ENCODE measurements around the gene ZNF780B. TPM values are rescaled to one million over a fixed set of nuclear protein-coding genes. Genes with fewer than 3 reads are reported as not detected.
A peak's percentile ranks its signal among the peaks of the same experiment; 100 is the strongest.
"Not testable (repeated sequence)": the region's sequence is repeated elsewhere in the genome, so short reads cannot be mapped to it uniquely, and the experiment has no call there.

ZNF780B gene
- polyA plus RNA-seq, 10 donors, result 6.6 to 16.2 (median 10.4) TPM

DNA sequence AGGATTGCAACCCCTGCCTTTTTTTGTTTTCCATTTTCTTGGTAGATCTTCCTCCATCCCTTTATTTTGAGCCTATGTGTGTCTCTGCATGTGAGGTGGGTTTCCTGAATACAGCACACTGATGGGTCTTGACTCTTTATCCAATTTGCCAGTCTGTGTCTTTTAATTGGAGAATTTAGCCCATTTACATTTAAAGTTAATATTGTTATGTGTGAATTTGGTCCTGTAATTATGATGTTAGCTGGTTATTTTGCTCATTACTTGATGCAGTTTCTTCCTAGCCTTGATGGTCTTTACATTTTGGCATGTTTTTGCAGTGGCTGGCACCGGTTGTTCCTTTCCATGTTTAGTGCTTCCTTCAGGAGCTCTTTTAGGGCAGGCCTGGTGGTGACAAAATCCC is 14.3 kb downstream of the ZNF780B start:
- not testable (repeated sequence) for DNase-seq

DNA sequence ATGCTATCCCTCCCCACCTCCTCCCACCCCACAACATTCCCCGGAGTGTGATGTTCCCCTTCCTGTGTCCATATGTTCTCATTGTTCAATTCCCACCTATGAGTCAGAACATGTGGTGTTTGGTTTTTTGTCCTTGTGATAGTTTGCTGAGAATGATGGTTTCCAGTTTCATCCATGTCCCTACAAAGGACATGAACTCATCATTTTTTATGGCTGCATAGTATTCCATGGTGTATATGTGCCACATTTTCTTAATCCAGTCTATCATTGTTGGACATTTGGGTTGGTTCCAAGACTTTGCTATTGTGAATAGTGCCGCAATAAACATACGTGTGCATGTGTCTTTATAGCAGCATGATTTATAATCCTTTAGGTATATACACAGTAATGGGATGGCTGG is 18.0 kb downstream of the ZNF780B start:
- not testable (repeated sequence) for DNase-seq

DNA sequence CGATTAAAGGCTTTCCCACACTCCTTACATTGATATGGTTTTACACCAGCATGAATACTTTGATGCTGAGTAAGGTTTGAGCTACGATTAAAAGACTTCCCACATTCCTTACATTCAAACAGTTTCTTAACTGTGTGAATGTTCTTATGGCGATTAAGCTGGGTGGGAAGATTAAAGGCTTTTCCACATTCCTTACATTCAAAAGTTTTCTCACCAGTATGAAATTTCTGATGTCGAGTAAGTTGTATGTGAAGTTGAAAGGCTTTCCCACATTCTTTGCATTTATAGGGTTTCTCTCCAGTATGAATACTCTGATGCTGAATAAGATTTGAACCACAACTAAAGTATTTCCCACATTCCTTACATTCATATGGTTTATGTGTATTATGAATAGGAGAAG is 20.0 kb downstream of the ZNF780B start:
- DNase-seq, result no peak

DNA sequence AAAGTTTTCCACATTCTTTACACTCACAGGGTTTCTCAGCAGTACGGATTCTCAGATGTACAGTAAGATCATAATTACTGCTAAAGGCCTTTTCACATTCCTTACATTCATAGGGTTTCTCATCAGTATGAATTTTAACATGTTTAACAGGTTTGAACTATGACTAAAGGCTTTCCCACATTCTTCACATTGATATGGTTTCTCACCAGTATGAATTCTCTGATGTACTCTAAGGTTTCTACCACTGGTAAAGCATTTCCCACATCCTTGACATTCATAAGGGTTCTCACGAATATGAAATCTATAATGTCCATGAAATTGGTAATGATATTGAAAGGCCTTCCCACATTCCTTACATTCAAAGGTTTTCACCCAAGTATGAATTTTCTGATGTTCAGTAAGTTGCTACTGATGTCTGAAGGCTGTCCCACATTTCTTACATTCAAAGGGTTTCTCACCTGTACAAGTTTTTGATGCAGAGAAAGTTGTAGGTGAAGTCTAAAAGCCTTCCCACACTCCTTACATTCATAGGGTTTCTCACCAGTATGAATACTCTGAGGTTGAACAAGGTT is 22.0 kb downstream of the ZNF780B start:
- no peak for DNase-seq

DNA sequence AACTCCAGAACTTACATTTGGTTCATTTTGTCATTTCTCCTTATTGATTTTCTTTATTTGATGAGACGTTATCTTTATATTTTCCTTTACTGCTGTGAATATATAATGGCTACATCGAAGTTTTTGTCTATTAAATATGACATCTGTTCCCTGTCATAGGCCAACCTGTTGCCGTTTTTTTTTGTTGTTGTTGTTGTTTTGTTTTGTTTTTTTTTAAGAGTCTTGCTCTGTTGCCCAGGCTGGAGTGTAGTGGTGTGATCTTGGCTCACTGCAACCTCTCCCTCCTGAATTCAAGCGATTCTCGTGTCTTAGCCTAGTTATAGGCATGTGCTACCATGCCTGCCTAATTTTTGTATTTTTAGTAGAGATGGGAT is 29.4 kb downstream of the ZNF780B start:
- DNase-seq, result no peak

DNA sequence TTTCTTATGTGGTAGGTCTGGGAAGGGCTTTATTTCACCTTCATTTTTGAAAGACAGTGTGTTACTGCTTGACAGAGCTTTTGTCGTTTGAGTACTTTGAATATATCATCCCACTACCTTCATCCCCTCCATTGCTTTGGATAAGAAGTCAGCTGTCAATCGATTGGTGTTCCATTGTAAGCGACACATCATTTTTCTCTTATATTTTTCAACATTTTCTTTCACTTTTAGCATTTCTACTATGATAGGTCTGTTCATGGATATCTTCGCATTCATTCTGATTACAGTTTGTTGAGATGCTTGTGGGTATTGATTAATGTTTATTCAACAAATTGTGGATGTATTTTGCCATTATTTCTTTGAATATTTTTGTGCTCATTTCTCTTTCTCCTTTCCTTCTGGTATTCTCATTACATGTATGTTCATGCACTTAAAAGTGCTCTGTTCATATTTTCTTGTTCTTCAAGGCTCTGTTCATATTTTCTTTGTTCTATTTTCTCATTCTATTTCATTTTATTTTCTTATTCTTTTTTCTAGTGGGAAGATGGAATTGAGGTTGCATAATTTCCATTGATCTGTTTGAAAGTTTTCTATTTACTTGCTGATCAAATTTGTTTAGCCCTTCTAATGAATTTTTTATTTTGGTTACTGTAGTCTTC is 30.0 kb downstream of the ZNF780B start:
- no peak for DNase-seq

DNA sequence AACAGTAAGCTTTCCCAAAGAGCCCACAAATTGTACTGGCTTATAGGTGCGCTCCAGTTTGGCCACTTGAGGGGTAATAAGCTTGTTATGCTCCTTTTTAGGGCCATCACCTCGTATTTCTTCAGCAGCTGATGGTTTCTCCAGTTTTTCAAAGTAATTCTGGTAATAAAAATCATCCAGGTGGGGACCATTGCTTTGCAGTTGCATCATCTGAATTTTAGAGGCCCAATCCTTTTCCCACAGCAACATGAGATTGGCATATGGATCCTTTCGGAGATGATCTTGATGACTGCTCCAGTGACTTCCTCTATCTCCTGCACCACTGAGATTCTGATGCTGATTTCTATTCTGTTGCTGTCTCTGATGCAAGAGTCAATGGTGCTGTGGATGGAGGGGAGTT is 32.1 kb downstream of the ZNF780B start:
- no peak for DNase-seq

DNA sequence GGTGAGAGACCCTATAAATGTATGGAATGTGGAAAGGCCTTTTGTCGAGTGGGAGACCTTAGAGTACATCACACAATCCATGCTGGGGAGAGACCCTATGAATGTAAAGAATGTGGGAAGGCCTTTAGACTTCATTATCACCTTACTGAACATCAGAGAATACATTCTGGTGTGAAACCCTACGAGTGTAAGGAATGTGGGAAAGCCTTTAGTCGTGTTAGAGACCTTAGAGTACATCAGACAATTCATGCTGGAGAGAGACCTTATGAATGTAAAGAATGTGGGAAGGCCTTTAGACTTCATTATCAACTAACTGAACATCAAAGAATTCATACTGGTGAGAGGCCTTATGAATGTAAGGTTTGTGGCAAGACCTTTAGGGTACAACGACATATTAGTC is 42.0 kb downstream of the ZNF780B start:
- no peak for DNase-seq

DNA sequence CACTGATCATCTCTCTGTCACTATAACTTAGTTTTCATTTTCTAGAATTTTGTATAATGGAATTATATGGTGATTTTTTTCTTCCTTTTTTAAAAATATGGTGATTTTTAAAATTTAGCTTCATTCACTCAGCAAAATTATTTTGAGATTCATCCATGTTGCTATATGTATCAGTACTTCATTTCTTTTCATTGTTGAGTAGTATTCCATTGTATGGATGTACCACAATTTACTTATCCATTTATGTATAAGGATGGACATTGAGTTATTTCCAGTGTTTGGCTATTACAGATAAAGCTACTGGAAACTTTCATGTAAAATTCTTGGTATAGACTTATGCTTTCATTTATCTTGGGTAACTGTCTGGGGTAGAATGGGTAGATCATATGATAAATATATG is 46.4 kb downstream of the ZNF780B start:
- DNase-seq, result no peak

DNA sequence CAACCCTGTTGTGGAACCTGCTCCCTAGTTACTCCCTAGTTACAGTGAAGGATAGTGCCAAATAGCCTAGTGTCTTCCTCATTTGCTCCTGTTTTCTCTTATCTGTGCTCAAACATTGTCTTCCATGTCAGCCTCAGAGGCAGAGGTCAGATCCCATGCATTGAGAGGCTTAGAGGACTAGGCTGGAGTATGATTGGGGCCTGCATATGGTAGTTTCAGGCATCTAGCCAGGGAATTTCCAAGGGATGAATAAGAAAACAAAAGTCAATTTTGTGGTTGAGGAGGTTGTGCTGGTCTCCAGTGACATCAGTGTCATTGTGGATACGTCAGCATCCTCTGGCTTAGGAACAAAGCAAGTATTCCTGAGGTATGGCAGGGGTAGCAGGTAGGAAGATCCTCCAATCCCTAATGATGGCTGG is 49.7 kb downstream of the ZNF780B start:
- DNase-seq, result peak in 1 of 3 donors; percentile 44

DNA sequence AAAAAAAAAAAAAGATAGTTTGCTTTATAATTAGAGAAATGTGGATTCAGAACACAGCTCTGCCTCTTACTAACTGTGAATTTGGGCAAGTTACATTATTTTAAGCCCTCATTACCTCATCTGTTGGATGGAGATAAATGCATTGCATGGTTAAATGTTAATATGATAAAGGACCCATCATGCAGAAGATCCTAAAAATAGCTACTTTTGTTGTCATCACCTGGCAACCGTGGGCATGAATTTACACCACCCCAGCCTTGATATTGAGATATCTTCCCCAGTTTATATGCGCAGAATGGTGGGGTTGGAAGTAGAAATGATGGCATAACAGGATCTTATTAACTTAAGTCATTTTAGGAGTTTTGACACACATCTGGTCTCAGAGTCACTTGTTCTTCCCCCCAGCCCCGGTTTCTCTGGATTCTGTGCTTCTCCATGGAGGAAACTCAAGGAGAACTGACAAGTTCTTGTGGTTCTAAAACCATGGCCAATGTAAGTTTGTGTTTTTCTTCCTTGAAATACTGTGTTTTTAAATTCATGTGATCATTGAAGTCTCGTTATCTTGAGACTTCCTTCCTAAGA is 50.2 kb downstream of the ZNF780B start:
- DNase-seq, result no peak

DNA sequence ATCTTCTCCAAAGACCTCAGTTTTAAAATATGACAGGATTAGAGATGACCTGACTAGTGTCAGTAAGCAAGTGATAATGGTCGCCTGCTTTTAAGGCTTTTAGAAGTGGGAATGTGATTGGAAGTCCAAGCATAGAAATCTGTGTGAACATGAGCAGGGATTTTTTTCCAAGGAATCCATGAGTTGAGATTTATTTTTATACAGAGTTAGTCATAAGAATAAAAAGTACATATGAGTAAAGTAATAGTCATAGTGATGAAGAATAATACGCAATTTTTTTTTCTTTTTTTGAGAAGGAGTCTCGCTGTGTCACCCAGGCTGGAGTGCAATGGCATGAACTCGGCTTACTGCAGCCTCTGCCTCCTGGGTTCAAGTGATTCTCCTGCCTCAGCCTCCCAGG is 57.5 kb downstream of the ZNF780B start:
- no peak for DNase-seq

DNA sequence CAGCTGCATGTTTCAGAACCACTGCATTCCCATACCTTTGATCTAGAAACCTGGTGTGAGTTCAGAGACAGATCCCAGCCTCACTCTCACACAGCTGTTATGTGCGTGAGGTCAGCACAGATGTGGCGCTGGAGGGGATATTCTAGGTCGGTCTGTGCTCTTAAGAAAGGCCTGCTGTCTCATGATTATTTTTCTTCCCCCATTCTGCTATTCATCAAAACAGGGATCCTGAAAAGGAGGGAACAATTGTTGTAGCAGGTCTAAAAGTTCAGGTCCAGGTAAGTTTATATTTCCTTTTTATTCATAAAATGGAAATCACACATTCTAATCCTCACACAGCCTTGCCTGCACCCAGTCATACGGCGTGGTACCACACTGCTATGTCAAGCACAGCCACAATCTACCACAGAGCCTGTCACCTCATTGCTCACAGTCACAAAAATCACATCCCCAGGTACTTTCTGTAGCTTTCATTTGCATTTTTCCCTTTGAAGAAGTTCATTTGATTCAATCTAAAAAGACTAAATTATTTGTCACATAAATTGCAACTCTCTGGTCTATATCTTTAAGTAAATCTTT is 58.3 kb downstream of the ZNF780B start:
- DNase-seq, result no peak

DNA sequence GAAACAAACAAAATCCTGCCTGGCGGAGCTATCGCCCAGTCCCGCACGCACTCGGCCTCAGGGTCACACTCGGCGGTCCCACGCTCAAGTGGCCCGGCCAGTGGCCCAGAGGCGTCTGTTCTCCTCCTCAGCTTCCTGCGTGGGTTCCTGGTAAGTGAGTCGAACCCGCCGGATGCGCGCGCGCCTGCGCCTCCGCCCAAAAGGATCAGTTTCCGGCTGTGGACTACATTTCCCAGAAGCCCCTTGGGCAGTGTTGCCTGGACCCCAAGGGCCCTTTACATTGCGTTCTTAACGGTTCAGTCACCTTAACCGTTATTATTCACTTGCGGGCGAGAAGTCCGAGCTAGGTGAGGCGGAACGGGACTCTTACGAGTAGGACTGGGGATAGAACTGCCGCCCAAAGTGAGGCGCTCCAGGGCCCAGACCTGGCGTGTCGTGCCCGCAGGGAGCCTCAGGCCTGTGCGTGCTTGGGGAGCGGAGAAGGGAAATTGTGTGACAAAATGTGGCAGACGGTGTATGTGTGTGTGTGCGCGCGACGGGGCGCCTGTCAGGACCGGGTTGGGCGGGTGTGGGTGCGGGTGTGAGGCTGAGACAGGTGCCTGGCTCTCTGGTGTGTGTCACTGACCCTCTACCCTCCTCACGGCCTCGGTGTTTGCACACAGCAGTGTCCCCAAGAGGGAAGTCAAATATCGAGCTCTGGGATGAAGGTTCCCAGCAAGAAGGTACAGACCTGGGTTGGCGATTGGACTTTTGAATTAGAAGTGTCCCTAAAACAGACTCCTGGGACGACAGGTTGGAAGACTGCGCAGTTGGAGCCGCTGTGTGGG is 59.0 kb downstream of the ZNF780B start, which contains the start of gene ZNF546:
ZNF546 (plus strand) TSS at position 250 of the 827 bp plus-strand sequence. CDS start 1,267 bp downstream, outside the sequence.
- DNase-seq, result peak; percentile 89 to 97 (median 94)

DNA sequence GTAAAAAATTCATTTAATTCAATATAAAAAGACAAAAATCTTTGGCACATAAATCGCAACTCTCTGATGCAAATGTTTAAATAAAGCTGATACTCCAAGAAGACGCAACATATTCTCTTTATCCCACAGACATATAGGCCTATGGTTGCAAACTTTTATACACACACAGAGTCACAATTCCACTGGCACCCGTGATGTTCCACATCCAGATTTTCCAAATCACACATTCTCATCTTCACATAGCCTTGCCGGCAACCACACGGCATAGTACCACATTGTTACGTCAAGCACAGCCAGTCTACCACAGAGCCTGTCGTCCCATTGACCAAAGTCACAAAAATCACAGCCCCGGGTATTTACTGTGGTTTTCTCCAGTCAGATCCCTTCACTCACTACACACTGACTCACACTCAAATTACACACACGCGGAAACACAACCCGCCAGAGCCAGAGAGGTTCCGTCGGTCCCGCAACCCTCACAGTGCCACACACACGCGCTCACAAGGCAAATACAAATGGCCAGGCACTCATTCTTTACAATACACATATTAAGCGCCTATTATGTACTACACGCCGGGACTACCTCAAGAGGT is 59.7 kb downstream of the ZNF780B start:
- DNase-seq, result peak in 2 of 3 donors; percentile 25 to 36

DNA sequence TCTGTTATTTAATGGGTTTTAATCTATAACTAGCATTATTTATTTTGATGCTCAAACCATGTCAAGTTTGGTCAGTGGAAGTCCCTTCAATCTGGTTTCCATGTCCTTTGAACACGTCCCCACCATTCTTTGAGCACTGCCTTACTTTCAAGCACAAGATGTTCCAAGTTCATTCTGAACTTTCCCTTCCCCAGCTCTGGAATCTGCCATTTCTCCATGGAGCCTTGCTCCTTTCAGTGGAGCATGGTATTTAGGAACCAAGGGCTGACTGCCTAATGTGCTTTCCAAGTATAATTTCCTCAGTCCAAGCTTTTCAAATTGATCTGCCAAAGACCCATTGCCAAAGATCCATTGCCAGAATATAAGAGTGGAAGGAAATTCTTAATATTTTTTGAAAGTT is 60.2 kb downstream of the ZNF780B start:
- DNase-seq, result peak in 1 of 3 donors; percentile 16

DNA sequence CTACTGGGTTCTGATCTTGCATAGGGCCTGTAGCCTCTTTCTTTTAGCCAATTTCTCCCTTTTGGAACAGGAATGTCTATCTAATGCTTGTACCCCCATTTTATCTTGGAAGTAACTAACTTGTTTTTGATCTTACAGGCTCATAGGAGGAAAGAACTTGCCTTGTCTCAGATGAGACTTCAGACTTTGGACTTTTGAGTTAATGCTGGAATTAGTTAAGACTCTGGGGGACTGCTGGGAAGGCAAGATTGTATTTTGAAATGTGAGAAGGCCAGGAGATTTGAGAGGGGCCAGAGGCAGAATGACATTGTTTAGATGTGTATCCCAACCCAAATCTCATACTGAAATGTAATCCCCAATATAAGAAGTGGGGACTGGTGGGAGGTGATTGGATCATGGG is 61.7 kb downstream of the ZNF780B start:
- no peak for DNase-seq

DNA sequence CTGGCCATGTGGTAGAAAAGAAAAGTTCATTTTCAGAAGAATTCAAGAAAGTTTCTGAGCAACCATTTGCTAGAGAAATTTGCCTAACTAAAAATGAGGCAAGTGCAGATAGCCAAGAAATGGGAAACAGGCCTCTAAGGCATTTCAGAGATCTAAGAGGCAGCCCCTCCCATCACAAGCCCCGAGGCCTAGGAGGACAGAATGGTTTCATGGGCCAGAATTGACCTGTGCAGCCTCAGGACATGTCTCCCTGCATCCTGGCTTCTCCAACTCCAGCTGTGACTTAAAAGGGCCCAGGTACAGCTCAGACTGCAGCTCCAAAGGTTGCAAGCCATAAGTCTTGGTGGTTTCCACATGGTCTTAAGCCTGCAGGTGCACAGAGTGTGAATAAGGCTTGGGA is 62.4 kb downstream of the ZNF780B start:
- no peak for DNase-seq

DNA sequence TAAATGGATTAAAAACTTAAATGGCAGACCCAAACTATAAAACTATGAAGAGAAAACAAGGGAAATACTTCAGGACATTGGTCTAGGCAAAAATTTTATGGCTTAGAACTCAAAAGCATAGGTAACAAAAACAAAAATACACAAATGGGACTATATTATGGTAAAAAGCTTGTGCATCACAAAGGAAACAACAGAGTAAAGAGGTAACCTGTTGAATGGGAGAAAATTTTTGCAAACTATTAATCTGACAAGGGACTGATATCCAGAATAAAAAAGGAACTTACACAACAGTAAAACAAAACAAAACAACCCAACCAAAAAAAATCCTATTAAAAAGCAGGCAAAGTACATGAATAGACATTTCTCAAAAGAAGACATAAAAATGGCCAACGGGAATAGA is 68.4 kb downstream of the ZNF780B start:
- DNase-seq, result no peak

DNA sequence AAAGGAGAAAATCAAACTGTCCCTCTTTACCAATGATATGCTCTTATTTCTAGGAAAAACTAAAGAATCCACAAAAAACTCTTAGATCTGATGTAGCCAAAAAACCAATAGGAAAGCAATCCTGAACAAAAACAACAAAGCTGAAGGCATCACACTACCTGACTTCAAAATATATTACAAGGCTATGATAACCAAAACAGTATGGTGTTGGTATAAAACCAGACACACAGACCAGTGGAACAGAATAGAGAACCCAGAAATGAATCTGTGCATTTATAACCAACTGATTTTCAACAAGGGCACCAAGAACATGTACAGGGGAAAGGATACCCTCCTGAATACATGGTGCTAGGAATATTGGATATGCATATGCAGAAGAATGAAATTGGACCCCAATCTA is 68.9 kb downstream of the ZNF780B start:
- no peak for DNase-seq

DNA sequence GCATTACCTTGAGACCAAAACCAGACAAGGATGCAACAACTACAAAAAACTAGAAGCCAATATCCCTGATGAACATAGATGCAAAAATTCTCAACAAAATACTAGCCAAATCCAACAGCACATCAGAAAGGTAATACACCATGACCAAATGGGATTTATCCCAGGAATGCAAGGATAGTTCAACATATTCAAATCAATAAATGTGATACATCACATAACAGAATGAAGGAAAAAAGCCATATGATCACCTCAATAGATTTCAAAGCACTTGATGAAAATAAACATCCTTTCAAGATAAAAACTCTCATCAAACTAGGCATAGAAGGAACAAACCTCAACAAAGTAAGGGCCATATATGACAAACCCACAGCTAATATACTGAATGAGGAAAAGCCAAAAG is 69.4 kb downstream of the ZNF780B start:
- no peak for DNase-seq
